GM23248 (cell line): ENCODE measurements around the gene ZNF614. TPM values are rescaled to one million over a fixed set of nuclear protein-coding genes. Genes with fewer than 3 reads are reported as not detected.
"Not testable (repeated sequence)": the region's sequence is repeated elsewhere in the genome, so short reads cannot be mapped to it uniquely, and the experiment has no call there.

Source experiments
- DNase-seq: peaks from one replicate; pipeline ENCODE4 v3.0.0-alpha.2; 2015
- H2AFZ ChIP-seq: fragments of 200-600 bp; sonication (generic); 2 replicates; pipeline ENCODE4 v1.6.1; 2016; ENCODE audit warnings: antibody characterized with exemption
- H3F3A ChIP-seq: fragments of 200-600 bp; sonication (generic); 2 replicates; pipeline ENCODE4 v1.6.1; 2016; ENCODE audit warnings: mild to moderate bottlenecking, antibody characterized with exemption, mixed run types; ENCODE audit not compliant: insufficient read depth
- H3K27ac ChIP-seq: fragments of 200-600 bp; sonication (generic); 2 replicates; pipeline ENCODE4 v1.5.1; 2016; ENCODE audit warnings: mild to moderate bottlenecking
- H3K27me3 ChIP-seq: fragments of 200-600 bp; sonication (generic); replicated peaks from 2 replicates; pipeline ENCODE4 v1.6.1; 2016; ENCODE audit warnings: mild to moderate bottlenecking; ENCODE audit not compliant: insufficient read depth
- H3K36me3 ChIP-seq: fragments of 200-600 bp; sonication (generic); 2 replicates; pipeline ENCODE4 v1.6.1; 2016; ENCODE audit warnings: low read depth, mild to moderate bottlenecking
- H3K4me1 ChIP-seq: fragments of 200-600 bp; sonication (generic); 2 replicates; pipeline ENCODE4 v1.6.1; 2016; ENCODE audit warnings: mild to moderate bottlenecking; ENCODE audit not compliant: insufficient read depth
- H3K4me2 ChIP-seq: fragments of 200-600 bp; sonication (generic); one replicate; pipeline ENCODE4 v1.6.1; 2016; ENCODE audit warnings: mild to moderate bottlenecking; ENCODE audit not compliant: unreplicated experiment
- H3K4me3 ChIP-seq: fragments of 200-600 bp; sonication (generic); 2 replicates; pipeline ENCODE4 v1.5.1; 2016; ENCODE audit warnings: mild to moderate bottlenecking
- H3K79me2 ChIP-seq: fragments of 200-600 bp; sonication (generic); 2 replicates; pipeline ENCODE4 v1.6.1; 2016; ENCODE audit warnings: mild to moderate bottlenecking; ENCODE audit not compliant: insufficient read depth
- H3K9ac ChIP-seq: fragments of 200-600 bp; sonication (generic); 2 replicates; pipeline ENCODE4 v1.6.1; 2016; ENCODE audit warnings: mild to moderate bottlenecking
- H3K9me2 ChIP-seq: fragments of 200-600 bp; sonication (generic); 2 replicates; pipeline ENCODE4 v1.6.1; 2016; ENCODE audit warnings: mixed run types, mild to moderate bottlenecking, moderate library complexity; ENCODE audit not compliant: insufficient read depth
- H3K9me3 ChIP-seq: fragments of 200-600 bp; sonication (generic); one replicate; pipeline ENCODE4 v1.6.1; 2017; ENCODE audit warnings: low read depth
- H4K20me1 ChIP-seq: fragments of 200-600 bp; sonication (generic); 2 replicates; pipeline ENCODE4 v1.6.0; 2016; ENCODE audit not compliant: insufficient read depth
- EZH2 ChIP-seq: fragments of 200-600 bp; sonication (generic); IDR thresholded peaks from 2 replicates; pipeline ENCODE4 v1.6.1; 2018; ENCODE audit warnings: antibody characterized with exemption, mild to moderate bottlenecking; ENCODE audit not compliant: insufficient read depth, poor library complexity, severe bottlenecking
- EZH2phosphoT487 ChIP-seq: fragments of 200-600 bp; sonication (generic); IDR thresholded peaks from 2 replicates; pipeline ENCODE4 v1.6.1; 2018; ENCODE audit warnings: antibody characterized with exemption, moderate library complexity, mild to moderate bottlenecking, low read depth; ENCODE audit not compliant: insufficient read depth
- WGBS, 2 experiments: methylation state at CpG; one replicate each; pipeline ENCODE4 v1.1.6; 2015 to 2017; ENCODE audit warnings: low lambda C conversion rate in 2 of 2, low coverage in 1 of 2; ENCODE audit errors: missing lambda C conversion rate in 2 of 2; 5-methylcytosine and 5-hydroxymethylcytosine counted together
- in situ Hi-C: fragments of 300-500 bp; cut with MboI; formaldehyde crosslinking; loops from 2 replicates; pipeline ENCODE4 v1.15.0; 2020
- polyA plus RNA-seq: library from polyadenylated mRNA; unstranded; fragments of >200 nt; fragmentation: Nextera tagmentation; extraction: Ambion mirVana; gene quantifications from 2 replicates; pipeline ENCODE4 v1.2.1, GENCODE V29; 2016
- total RNA-seq: library from RNA; depleted of rRNA; stranded (reverse); fragments of >200 nt; shearing (Covaris generic); gene quantifications from 2 replicates; pipeline ENCODE4 v1.2.3, GENCODE V29; 2014

Gene ZNF614
- total and polyA plus RNA-seq, 2 experiments from 2014 or later, result 7.1 to 8.5 TPM

- H3K4me3 ChIP-seq, result 0 out of 2 replicates have a peak overlapping the region, but pooled peaks have one; percentile 12
- H3K4me2 ChIP-seq, result no peak overlapping the region
- no peaks in the 10 kb centered on the region for H4K20me1 ChIP-seq
- in situ Hi-C loops, result no loop called here
- no peaks in the 10 kb centered on the region for H3K27me3 ChIP-seq
- DNase-seq, result no peak
- TF ChIP-seq EZH2 (no peak), EZH2phosphoT487 (no peak)
- no peaks in the 10 kb centered on the region for H3K9me2 ChIP-seq
- peaks cover 87% of the 10 kb centered on the region for H3K36me3 ChIP-seq
- WGBS, 2 experiments, result 98 to 100% methylated on average over 6 of the region's 6 CpGs
- H2AFZ ChIP-seq, result no peak overlapping the region
- H3K9ac ChIP-seq, result no peak overlapping the region
- peaks cover 75% of the 10 kb centered on the region for H3K79me2 ChIP-seq
- H3K27ac ChIP-seq, result no peak overlapping the region
- H3F3A ChIP-seq, result 0 out of 2 replicates have a peak, but pooled peaks cover 17% of the 10 kb centered on the region
- no peaks in the 10 kb centered on the region for H3K4me1 ChIP-seq
- H3K9me3 ChIP-seq, result peaks cover 27% of the 10 kb centered on the region
These were observed 37.2 kb upstream of the ZNF614 start for GRCh38 chr19:52065399-52065798.

GRCh38 chr19:52056480-52056879, 28.3 kb upstream of the ZNF614 start:
- in situ Hi-C loops, H3K27ac ChIP-seq, H3K4me1 ChIP-seq, H3K4me2 ChIP-seq, DNase-seq, H3K9ac ChIP-seq, H3K27me3 ChIP-seq, H3K9me2 ChIP-seq, H4K20me1 ChIP-seq, H2AFZ ChIP-seq, H3K9me3 ChIP-seq, H3K4me3 ChIP-seq, H3F3A ChIP-seq: not testable (repeated sequence)
- peaks cover 17% of the 10 kb centered on the region; the same call in 1 of the 2 replicates for H3K36me3 ChIP-seq
- WGBS, 2 experiments, result 97% methylated on average over 3 of the region's 3 CpGs
- H3K79me2 ChIP-seq, result peaks cover 52% of the 10 kb centered on the region

GRCh38 chr19:52051736-52052135, 23.6 kb upstream of the ZNF614 start:
- not testable (repeated sequence) for H3K9ac ChIP-seq, H3K9me3 ChIP-seq
- peaks cover 11% of the 10 kb centered on the region for H3F3A ChIP-seq

GRCh38 chr19:52048555-52049501, 20.6 kb upstream of the ZNF614 start, which contains the start of gene ZNF432:
Gene ZNF432, minus strand, starts transcription at chr19:52048838. Its CDS starts 1,970 bp downstream, at chr19:52046868.
- H3K4me3 ChIP-seq, result peak within 1 kb of the TSS; percentile 88
- peak within 1 kb of the TSS; percentile 95 for H3K27ac ChIP-seq
- H3F3A ChIP-seq, result peaks cover 16% of the 10 kb centered on the region
- WGBS, 2 experiments, result 1% methylated on average over 58 to 60 of the region's 60 CpGs
- peaks cover 25% of the 10 kb centered on the region for H3K36me3 ChIP-seq
- no peak for TF ChIP-seq EZH2phosphoT487
- no peak for TF ChIP-seq EZH2
- H2AFZ ChIP-seq, result peak within 1 kb of the TSS; percentile 95
- H3K9me2 ChIP-seq, result no peaks in the 10 kb centered on the region
- H3K4me1 ChIP-seq, result peaks cover 7% of the 10 kb centered on the region; the same call in 1 of the 2 replicates
- H3K4me2 ChIP-seq, result peak within 1 kb of the TSS; percentile 85
- H3K9me3 ChIP-seq, result no peaks in the 10 kb centered on the region
- no peaks in the 10 kb centered on the region for H3K27me3 ChIP-seq
- in situ Hi-C loops, result no loop called here
- no peaks in the 10 kb centered on the region for H4K20me1 ChIP-seq
- DNase-seq, result peak; percentile 98
- H3K79me2 ChIP-seq, result peaks cover 58% of the 10 kb centered on the region
- peak within 1 kb of the TSS; percentile 96 for H3K9ac ChIP-seq

More at GRCh38 chr19:52051736-52052135, 23.6 kb upstream of the ZNF614 start:
- WGBS, 2 experiments, result 100% methylated on average over 1 of the region's 1 CpG
- peaks cover 71% of the 10 kb centered on the region for H3K79me2 ChIP-seq
- DNase-seq, H3K4me3 ChIP-seq, H3K4me2 ChIP-seq, H3K27me3 ChIP-seq, in situ Hi-C loops, H3K27ac ChIP-seq, H3K9me2 ChIP-seq, H3K36me3 ChIP-seq, H4K20me1 ChIP-seq, H3K4me1 ChIP-seq, H2AFZ ChIP-seq: not testable (repeated sequence)
